ENCODE measurements around the gene CRTC2.

CRTC2 gene

DNA sequence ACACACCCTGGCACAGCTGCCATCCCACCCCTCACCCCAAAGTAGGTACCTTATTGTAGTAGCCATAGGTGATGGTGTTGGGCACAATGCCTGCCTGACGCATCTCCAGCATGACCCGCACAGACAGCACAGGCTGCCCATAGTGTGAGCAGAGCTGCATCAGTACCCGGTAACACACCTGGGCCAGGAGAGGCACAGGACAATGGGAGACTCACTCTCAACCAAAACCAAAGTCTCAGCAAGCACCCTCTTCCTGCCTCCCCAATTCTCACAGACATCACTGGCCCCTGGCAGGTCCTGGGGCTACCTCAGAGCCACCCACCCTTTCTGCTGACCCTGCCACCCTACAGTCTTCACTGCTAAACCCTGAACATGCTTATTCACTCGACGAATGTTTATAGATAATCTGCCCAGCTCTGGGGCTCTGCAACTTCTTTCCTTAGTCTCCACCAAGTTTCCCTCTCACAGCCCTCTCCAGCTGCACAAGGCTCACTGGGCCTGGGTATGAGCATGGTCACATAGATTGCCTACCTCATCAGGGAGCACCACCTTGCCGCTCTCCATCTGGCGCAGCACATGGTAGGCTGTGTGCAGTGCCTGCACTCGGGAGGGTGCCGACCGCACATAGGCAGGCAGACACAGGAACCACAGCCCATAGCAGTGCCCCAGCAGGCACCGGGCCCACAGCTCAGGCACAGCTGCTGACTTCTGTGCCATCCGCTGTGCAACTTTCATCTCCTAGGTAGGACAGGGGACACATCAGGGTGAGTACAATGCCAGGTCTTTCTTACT, 22.2 kb downstream of the CRTC2 start:
- TF ChIP-seq, protein P1, sequence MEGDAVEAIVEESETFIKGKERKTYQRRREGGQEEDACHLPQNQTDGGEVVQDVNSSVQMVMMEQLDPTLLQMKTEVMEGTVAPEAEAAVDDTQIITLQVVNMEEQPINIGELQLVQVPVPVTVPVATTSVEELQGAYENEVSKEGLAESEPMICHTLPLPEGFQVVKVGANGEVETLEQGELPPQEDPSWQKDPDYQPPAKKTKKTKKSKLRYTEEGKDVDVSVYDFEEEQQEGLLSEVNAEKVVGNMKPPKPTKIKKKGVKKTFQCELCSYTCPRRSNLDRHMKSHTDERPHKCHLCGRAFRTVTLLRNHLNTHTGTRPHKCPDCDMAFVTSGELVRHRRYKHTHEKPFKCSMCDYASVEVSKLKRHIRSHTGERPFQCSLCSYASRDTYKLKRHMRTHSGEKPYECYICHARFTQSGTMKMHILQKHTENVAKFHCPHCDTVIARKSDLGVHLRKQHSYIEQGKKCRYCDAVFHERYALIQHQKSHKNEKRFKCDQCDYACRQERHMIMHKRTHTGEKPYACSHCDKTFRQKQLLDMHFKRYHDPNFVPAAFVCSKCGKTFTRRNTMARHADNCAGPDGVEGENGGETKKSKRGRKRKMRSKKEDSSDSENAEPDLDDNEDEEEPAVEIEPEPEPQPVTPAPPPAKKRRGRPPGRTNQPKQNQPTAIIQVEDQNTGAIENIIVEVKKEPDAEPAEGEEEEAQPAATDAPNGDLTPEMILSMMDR (IDR thresholded peaks at IDR 0.05; ENCODE audit: low read depth, low read length, missing control alignments), result no peak
- in situ Hi-C loops (cut with HindIII; ENCODE audit: low pct_ligation_motif_present, low sequenced_read_pairs), result no loop called here
- H3K36me3 ChIP-seq (replicated peaks), result peaks cover 52% of the 10 kb centered on the region

DNA sequence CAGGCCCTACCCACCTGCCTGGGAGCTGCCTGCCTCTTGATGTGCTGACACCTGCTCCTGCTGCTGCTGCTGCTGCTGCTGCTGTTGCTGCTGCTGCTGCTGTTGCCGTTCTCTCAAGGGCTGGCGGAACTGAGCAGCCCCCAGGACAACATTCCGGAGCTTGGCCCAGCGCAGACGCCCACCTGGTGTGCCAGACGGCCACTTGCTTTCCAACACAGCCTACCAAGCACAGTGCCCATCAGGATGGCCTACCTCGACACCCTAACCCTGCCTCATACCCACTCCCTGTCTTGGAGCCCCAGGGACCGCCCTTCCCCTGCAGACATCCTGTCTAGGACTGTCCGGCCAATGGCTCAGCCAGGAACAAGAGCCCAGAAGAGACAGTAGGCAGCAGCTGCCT, 23.7 kb downstream of the CRTC2 start:
- no peak overlapping the region for H3K27ac ChIP-seq
- no peak for DNase-seq
- H3K36me3 ChIP-seq (replicated peaks), result peaks cover 52% of the 10 kb centered on the region
- TF ChIP-seq, protein P1 (IDR thresholded peaks at IDR 0.05; ENCODE audit: low read depth, low read length, missing control alignments), result no peak
- in situ Hi-C loops (cut with HindIII; ENCODE audit: low pct_ligation_motif_present, low sequenced_read_pairs), result no loop called here
- H3K4me3 ChIP-seq (ENCODE audit: low read depth, low read length), result no peak overlapping the region
- H3K27me3 ChIP-seq (replicated peaks), result no peaks in the 10 kb centered on the region

More for the DNA sequence above, 22.2 kb downstream of the CRTC2 start:
- H3K27ac ChIP-seq, result no peak overlapping the region
- DNase-seq, result no peak
- no peaks in the 10 kb centered on the region for H3K27me3 ChIP-seq (replicated peaks)
- H3K4me3 ChIP-seq (ENCODE audit: low read depth, low read length), result no peak overlapping the region

DNA sequence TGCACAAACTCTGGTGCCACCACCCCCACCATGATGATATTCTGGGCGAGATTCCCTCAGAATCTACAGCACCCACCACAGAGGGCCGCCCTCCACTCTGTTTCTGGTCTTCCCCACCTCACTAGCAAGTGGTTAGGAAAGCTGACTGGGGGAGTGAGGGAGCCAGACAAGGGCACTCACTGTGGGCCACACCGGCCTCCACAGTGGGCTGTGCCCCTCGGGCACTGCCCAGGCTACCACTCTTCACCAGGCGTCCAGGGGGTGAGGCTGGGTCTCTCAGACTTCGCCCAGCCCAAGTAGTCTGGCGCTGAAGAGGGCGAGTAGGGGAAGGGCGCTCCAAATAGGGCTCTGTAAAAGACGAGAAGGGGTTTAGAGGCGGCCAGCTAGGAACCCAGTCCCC, 24.5 kb downstream of the CRTC2 start:
- H3K36me3 ChIP-seq (replicated peaks), result peaks cover 52% of the 10 kb centered on the region
- H3K27ac ChIP-seq, result no peak overlapping the region
- H3K27me3 ChIP-seq (replicated peaks), result no peaks in the 10 kb centered on the region
- DNase-seq, result no peak
- H3K4me3 ChIP-seq (ENCODE audit: low read depth, low read length), result no peak overlapping the region
- TF ChIP-seq, protein P1 (IDR thresholded peaks at IDR 0.05; ENCODE audit: low read depth, low read length, missing control alignments), result no peak
- in situ Hi-C loops (cut with HindIII; ENCODE audit: low pct_ligation_motif_present, low sequenced_read_pairs), result no loop called here

DNA sequence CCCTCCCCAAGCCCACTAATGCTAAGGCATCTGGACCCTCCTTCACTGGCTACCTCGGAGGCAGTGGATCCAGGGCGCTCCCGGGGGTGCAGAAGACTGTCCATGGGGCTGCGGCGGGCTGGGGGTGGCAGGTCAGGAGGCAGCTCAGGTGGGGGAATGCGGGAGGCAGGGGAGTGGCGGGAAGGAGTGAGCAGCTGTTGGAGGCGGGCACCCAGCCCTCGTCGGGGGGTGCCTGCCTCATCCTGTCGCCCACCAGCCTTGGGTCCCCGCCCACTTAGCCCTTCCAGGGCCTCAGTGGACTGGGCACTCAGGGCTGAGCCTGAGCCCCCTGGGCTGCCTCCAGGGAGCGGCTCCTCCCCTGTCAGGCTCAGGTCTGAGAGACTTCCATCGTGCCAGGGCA, 25.0 kb downstream of the CRTC2 start:
- no peak for DNase-seq
- Histone ChIP-seq H3K27ac (no peak overlapping the region), H3K4me3 (ENCODE audit: low read depth, low read length) (no peak overlapping the region), H3K36me3 (replicated peaks) (peaks cover 52% of the 10 kb centered on the region), H3K27me3 (replicated peaks) (no peaks in the 10 kb centered on the region)
- TF ChIP-seq, protein P1 (IDR thresholded peaks at IDR 0.05; ENCODE audit: low read depth, low read length, missing control alignments), result no peak
- in situ Hi-C loops (cut with HindIII; ENCODE audit: low pct_ligation_motif_present, low sequenced_read_pairs), result no loop called here

DNA sequence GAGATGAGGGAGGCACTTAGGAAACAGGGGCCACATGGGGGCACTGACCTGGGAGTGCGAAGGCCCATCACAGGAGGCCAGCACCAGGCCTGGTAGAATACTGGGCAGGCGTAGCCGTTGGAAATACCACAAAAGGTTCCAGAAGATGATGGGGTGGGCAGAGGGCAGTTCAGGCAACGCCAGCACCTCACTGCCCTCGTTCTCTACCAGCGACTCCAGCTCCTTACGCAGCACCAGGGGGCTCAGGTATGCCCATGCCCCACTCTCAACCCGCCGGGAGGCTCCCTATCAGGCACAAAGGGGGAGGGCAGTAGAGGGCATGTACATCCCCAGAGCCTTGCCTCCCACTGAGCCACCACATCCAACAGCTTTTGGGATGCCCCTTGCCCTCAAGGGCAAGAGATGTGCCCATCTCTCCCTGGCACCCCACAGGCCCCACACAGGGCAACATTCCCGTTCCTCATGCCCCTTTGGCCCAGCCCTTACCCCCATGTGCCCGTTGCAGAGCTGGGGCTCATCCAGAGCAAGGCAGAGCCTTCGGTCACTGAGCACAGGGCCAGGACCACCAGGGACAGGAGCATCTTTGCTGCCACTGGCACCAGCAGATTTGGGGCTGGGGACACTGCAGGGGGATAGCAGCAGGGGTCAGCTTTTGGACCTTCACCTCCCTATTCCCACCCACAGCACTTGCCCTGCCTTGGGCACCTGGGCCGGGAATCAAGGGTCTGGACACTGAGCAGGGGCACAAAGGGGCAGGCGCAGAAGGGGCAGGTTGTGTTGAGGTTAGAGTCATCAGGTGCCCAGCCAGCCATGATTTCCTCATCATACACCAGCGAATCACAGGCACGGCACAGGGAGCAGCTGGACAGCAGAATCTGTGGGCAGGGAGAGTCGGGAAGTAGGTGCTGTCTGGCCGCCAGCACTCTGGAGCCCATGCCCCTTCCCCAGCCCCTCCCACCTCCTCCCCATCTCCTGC, 26.0 kb downstream of the CRTC2 start:
- H3K36me3 ChIP-seq (replicated peaks), result peaks cover 47% of the 10 kb centered on the region

More for the DNA sequence above, 26.0 kb downstream of the CRTC2 start:
- no peak overlapping the region for H3K4me3 ChIP-seq (ENCODE audit: low read depth, low read length)
- no peak overlapping the region for H3K27ac ChIP-seq
- H3K27me3 ChIP-seq (replicated peaks), result no peaks in the 10 kb centered on the region
- TF ChIP-seq, protein P1 (IDR thresholded peaks at IDR 0.05; ENCODE audit: low read depth, low read length, missing control alignments), result no peak
- DNase-seq, result no peak
- in situ Hi-C loops (cut with HindIII; ENCODE audit: low pct_ligation_motif_present, low sequenced_read_pairs), result no loop called here
